LNCaP clone FGC (cell line): ENCODE measurements around the gene DOCK7.
"Not testable (repeated sequence)": the region's sequence is repeated elsewhere in the genome, so short reads cannot be mapped to it uniquely, and the experiment has no call there.

Experiments
- DNase-seq: peaks from one replicate; pipeline ENCODE4 v3.0.0-alpha.2; 2011; ENCODE audit warnings: low read depth
- H3K4me3 ChIP-seq: 2 replicates; pipeline ENCODE4 v1.5.1; 2011; ENCODE audit warnings: mild to moderate bottlenecking, low read depth, low read length, control low read depth
- TF ChIP-seq, protein P1 (sequence below): IDR thresholded peaks from 2 replicates; pipeline ENCODE4 v1.5.1; 2012; ENCODE audit warnings: mild to moderate bottlenecking; ENCODE audit not compliant: control insufficient read depth, insufficient read depth; ENCODE audit errors: extremely low read depth

DOCK7 gene

DNA sequence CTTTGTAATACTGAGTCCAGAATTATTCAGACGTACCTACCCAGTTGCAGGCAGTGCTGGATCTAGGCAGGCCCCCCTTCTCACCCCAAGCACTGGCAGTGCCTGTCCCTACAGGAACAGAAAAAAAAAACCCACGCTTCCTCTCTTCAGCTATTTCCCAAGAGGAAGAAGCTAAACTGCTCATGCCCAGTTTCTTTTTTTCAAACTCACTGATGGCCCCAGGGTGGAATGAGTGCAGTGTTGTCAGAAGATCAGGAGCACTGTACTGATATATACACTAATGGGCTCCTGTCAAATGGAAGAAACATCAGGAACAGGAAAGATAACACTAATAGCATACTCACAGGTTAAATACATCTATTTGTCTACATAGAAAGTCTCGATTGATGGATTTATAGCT is 28.2 kb upstream of the DOCK7 start:
- DNase-seq: no peak
- no peak overlapping the region for H3K4me3 ChIP-seq
- TF ChIP-seq, protein P1, sequence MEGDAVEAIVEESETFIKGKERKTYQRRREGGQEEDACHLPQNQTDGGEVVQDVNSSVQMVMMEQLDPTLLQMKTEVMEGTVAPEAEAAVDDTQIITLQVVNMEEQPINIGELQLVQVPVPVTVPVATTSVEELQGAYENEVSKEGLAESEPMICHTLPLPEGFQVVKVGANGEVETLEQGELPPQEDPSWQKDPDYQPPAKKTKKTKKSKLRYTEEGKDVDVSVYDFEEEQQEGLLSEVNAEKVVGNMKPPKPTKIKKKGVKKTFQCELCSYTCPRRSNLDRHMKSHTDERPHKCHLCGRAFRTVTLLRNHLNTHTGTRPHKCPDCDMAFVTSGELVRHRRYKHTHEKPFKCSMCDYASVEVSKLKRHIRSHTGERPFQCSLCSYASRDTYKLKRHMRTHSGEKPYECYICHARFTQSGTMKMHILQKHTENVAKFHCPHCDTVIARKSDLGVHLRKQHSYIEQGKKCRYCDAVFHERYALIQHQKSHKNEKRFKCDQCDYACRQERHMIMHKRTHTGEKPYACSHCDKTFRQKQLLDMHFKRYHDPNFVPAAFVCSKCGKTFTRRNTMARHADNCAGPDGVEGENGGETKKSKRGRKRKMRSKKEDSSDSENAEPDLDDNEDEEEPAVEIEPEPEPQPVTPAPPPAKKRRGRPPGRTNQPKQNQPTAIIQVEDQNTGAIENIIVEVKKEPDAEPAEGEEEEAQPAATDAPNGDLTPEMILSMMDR: no peak

DNA sequence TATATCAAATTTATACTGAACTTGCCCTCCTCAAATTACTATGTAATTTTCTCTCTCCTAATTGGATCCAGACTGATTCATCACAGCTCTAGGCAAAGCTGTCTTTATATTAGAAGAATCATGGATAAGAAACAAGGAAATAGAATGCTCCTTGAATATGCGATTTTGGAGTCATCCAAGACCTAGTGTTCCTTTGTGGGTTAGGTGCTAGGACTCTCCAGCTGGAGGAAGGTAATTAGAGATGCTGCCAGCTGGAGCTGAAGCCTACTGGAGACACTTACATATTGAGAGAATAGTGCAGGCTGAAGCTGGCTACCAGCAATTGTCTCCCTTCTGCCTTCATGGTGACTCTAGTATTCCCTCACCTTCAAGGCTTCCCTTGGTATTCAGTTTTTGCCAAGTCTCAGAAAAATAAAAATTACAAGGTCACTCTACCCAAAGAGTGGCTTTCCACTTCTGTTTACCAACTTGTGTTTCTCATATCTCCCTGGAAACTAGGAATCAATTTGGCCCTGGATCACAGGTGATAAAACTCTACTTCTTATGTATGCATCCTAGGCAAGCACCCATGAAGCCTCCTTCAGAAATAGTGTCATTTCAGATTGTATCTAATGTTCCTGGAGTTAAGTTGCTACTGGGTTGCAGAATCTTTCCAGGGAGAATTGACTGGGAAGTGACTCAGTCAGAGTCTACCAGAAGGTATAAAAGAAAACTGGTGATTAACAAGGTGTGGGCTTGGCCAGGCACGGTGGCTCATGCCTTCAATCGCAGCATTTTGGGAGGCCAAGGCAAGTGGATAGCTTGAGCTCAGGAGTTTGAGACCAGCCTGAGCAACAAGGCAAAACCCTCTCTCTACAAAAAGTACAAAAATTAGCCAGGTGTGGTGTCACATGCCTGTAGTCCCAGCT is 24.4 kb upstream of the DOCK7 start:
- DNase-seq: no peak

DNA sequence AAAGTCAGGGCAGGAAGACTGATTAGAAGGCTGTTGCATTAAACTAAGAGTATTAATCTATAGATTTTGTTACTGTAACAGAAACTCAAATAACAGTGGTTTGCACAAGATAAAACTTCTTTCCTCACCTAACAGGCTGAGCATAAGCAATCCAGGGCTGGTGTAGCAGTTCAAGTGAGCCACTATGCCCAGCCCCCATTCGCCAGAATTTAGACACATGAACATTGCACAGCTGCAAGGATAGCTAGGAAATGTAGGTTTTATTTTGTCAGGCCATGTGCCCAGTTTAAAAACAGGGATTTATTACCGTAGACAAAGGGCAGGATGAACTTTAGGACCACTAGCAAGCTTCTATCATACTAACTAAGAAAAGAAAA is 19.5 kb upstream of the DOCK7 start:
- no peak for DNase-seq
- H3K4me3 ChIP-seq: no peak overlapping the region
- TF ChIP-seq, protein P1: no peak

More for the DNA sequence above, 24.4 kb upstream of the DOCK7 start:
- no peak overlapping the region for H3K4me3 ChIP-seq
- TF ChIP-seq, protein P1: no peak

DNA sequence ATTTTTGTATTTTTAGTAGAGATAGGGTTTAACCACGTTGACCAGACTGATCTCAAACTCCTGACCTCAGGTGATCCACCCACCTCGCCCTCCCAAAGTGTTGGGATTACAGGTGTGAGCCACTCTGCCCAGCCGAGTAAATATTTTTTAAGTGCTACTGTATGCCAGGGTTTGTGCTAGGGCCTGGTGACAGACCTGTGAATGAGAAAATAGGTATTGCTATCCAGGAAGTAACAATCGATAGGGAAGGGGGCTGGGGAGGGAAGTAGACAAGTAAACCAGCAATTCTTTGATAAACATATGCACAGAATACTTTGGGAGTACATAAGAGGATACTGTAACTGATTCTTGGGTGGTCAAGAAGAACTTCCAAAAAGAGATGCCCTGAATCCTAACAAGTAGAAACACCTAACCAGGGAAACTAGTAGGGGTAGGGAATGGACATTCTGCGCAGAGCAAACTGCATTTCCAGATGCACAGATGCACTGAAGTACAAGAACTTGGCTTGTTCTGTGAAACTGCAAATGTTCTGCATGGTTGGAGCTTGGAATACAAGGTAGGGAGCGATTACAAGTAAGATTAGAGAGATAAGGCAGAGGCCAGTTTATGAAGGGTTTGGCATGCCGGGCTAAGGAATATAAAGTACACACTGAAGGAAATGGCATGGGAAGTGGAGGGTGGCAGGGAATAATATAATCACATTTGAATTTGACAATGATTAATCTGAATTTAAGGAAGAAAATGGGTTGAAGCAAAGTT is 19.0 kb upstream of the DOCK7 start:
- TF ChIP-seq, protein P1: no peak
- DNase-seq: peak; percentile 87
- peak overlapping the region; percentile 10; the same call in 1 of the 2 replicates for H3K4me3 ChIP-seq

DNA sequence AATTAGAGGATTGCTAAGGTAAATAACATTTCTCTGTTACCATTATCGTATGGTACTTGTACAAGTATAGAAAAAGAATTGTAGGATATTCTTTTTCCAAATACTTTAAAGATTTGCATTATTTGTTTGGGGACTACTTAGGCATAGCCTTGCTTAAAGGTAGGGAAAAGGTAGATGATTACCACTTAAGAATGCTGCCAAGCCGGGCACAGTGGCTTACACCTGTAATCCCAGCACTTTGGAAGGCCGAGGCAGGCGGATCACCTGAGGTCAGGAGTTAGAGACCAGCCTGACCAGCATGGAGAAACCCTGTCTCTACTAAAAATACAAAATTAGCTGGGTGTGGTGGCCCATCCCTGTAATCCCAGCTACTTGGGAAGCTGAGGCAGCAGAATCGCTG is 10.0 kb upstream of the DOCK7 start:
- H3K4me3 ChIP-seq, DNase-seq: not testable (repeated sequence)

DNA sequence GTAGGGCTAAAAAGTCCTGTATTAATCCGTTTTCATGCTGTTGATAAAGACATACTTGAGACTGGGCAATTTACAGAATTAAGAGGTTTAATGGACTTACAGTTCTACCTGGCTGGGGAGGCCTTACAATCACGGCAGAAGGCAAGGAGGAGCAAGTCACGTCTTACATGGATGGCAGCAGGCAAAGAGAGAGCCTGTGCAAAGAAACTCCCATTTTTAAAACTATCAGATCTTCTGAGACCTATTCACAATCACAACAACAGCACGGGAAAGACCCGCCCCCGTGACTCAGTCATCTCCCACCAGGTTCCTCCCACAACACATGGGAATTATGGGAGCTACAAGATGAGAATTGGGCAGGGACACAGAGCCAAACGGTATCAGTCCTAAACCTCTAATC is 6.3 kb upstream of the DOCK7 start:
- H3K4me3 ChIP-seq, DNase-seq: not testable (repeated sequence)

DNA sequence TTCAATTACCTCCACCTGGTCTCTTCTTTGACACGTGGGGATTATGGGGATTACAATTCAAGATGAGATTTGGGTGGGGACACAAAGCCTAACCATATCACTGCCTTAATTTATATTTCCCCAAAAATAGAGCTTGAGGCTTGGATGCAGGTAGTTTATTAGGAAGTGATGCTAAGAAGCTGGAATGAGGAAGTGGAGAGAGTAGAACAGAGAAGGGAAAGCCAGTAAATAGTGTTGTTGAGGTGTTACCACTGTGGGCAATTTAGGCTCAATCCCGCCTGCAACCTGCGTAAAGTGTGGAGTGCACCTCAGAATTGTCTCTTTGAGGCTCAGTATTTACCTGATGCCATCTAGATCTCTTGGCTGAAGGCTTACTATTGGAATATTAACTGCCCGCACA is 4.9 kb upstream of the DOCK7 start:
- DNase-seq: no peak
- H3K4me3 ChIP-seq: no peak overlapping the region
- TF ChIP-seq, protein P1: no peak
